ENCODE data around the gene SOCS7. TPM values are rescaled to one million over a fixed set of nuclear protein-coding genes. Genes with fewer than 3 reads are reported as not detected.

Gene SOCS7
- total and polyA plus RNA-seq, 2 experiments from 2014 or later, result 1.3 to 6.8 TPM

DNA sequence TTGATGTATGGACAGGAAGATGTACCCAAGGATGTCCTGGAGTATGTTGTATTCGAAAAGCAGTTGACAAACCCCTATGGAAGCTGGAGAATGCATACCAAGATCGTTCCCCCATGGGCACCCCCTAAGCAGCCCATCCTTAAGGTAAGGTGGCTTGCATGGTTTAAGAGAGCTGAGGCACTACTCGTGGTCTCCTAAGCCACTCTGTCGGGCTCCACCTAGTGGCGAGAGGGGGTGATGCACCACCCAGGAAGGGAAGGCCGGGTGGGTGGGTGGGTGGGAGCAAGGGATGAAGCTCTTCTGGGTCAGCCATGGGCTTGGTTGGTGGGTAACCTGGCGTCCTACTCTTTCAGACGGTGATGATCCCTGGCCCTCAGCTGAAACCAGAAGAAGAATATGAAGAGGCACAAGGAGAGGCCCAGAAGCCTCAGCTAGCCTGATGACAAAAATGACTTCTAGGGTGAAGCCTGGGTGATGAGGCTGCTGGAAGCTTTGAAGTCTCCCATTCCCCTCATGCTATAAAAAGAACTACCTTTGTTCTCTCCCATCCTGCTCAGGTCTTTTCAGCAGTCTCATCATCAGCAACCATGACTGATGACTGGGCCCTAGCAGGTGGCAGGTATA is 29.4 kb upstream of the SOCS7 start:
- Histone ChIP-seq H3F3A (ENCODE audit: insufficient read depth) (no peaks in the 10 kb centered on the region), H3K27me3 (replicated peaks; ENCODE audit: insufficient read depth) (no peaks in the 10 kb centered on the region), H3K79me2 (ENCODE audit: insufficient read depth) (no peaks in the 10 kb centered on the region), H3K36me3 (ENCODE audit: low read depth) (peaks cover 12% of the 10 kb centered on the region; the same call in 1 of the 2 replicates), H3K9ac (no peak overlapping the region), H3K4me2 (ENCODE audit: unreplicated experiment) (no peak overlapping the region), H3K27ac (no peak overlapping the region), H4K20me1 (ENCODE audit: insufficient read depth) (no peaks in the 10 kb centered on the region), H2AFZ (no peak overlapping the region), H3K4me1 (ENCODE audit: insufficient read depth) (no peaks in the 10 kb centered on the region), H3K9me3 (ENCODE audit: low read depth) (no peaks in the 10 kb centered on the region), H3K9me2 (ENCODE audit: insufficient read depth) (no peaks in the 10 kb centered on the region), H3K4me3 (no peak overlapping the region)
- DNase-seq, result peak; percentile 53
- WGBS, 2 experiments (ENCODE audit: low coverage in 1 of 2, low lambda C conversion rate in 2 of 2, missing lambda C conversion rate in 2 of 2), result 9 to 23% methylated on average over 6 to 8 of the region's 8 CpGs
- in situ Hi-C loops (cut with MboI), result no loop called here
- no peak for TF ChIP-seq EZH2 (IDR thresholded peaks at IDR 0.05; ENCODE audit: insufficient read depth, poor library complexity, severe bottlenecking)
- TF ChIP-seq EZH2phosphoT487 (IDR thresholded peaks at IDR 0.05; ENCODE audit: insufficient read depth, low read depth), result no peak

- no peak for DNase-seq
- H3F3A ChIP-seq (ENCODE audit: insufficient read depth), result no peaks in the 10 kb centered on the region
- 97 to 100% methylated on average over 1 of the region's 1 CpG for WGBS, 2 experiments (ENCODE audit: low coverage in 1 of 2, low lambda C conversion rate in 2 of 2, missing lambda C conversion rate in 2 of 2)
- no peak for TF ChIP-seq EZH2 (IDR thresholded peaks at IDR 0.05; ENCODE audit: insufficient read depth, poor library complexity, severe bottlenecking)
- TF ChIP-seq EZH2phosphoT487 (IDR thresholded peaks at IDR 0.05; ENCODE audit: insufficient read depth, low read depth), result no peak
- H4K20me1 ChIP-seq (ENCODE audit: insufficient read depth), result no peaks in the 10 kb centered on the region
- no peaks in the 10 kb centered on the region for H3K9me2 ChIP-seq (ENCODE audit: insufficient read depth)
- peaks cover 12% of the 10 kb centered on the region; the same call in 1 of the 2 replicates for H3K36me3 ChIP-seq (ENCODE audit: low read depth)
- no peaks in the 10 kb centered on the region for H3K9me3 ChIP-seq (ENCODE audit: low read depth)
- no peak overlapping the region for H2AFZ ChIP-seq
- H3K4me1 ChIP-seq (ENCODE audit: insufficient read depth), result no peaks in the 10 kb centered on the region
- no peak overlapping the region for H3K4me3 ChIP-seq
- H3K79me2 ChIP-seq (ENCODE audit: insufficient read depth), result no peaks in the 10 kb centered on the region
- H3K27ac ChIP-seq, result no peak overlapping the region
- in situ Hi-C loops (cut with MboI), result no loop called here
- no peak overlapping the region for H3K4me2 ChIP-seq (ENCODE audit: unreplicated experiment)
- no peaks in the 10 kb centered on the region for H3K27me3 ChIP-seq (replicated peaks; ENCODE audit: insufficient read depth)
- no peak overlapping the region for H3K9ac ChIP-seq
Measured at GRCh38 chr17:38322897-38323296, 28.7 kb upstream of the SOCS7 start.

- Histone ChIP-seq H3K79me2 (ENCODE audit: insufficient read depth) (no peaks in the 10 kb centered on the region), H3F3A (ENCODE audit: insufficient read depth) (no peaks in the 10 kb centered on the region), H3K36me3 (ENCODE audit: low read depth) (peaks cover 11% of the 10 kb centered on the region; the same call in 1 of the 2 replicates), H3K4me3 (no peak overlapping the region), H3K4me1 (ENCODE audit: insufficient read depth) (no peaks in the 10 kb centered on the region), H3K27ac (no peak overlapping the region), H2AFZ (no peak overlapping the region), H3K4me2 (ENCODE audit: unreplicated experiment) (no peak overlapping the region), H4K20me1 (ENCODE audit: insufficient read depth) (no peaks in the 10 kb centered on the region), H3K9ac (no peak overlapping the region), H3K27me3 (replicated peaks; ENCODE audit: insufficient read depth) (no peaks in the 10 kb centered on the region), H3K9me2 (ENCODE audit: insufficient read depth) (no peaks in the 10 kb centered on the region), H3K9me3 (ENCODE audit: low read depth) (no peaks in the 10 kb centered on the region)
- 76 to 84% methylated on average over 3 of the region's 3 CpGs for WGBS, 2 experiments (ENCODE audit: low coverage in 1 of 2, low lambda C conversion rate in 2 of 2, missing lambda C conversion rate in 2 of 2)
- in situ Hi-C loops (cut with MboI), result no loop called here
- no peak for TF ChIP-seq EZH2phosphoT487 (IDR thresholded peaks at IDR 0.05; ENCODE audit: insufficient read depth, low read depth)
- no peak for TF ChIP-seq EZH2 (IDR thresholded peaks at IDR 0.05; ENCODE audit: insufficient read depth, poor library complexity, severe bottlenecking)
- DNase-seq, result no peak
Measured at GRCh38 chr17:38324141-38324697, 27.4 kb upstream of the SOCS7 start.

DNA sequence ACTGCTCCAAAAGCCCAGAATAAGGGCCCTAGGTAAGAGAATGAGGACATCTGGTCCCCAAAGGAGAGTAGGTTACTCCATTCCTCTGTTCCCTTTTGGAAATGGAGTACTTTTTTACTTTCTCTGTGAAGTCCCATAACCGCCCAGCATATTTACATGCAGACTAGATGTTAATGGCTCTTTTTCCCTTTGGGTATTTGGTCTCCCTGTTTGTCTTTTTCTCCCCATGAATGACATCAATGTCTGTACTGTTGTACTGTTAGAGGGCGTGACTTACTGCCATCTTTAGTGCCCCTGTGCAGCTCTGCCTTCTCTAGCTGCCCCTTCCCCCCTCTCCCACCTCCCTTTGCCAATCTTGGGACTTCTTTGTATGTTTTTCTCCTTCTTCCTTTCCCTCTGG is 26.9 kb upstream of the SOCS7 start:
- in situ Hi-C loops (cut with MboI), result no loop called here
- Histone ChIP-seq H3K4me2 (ENCODE audit: unreplicated experiment) (no peak overlapping the region), H3K79me2 (ENCODE audit: insufficient read depth) (no peaks in the 10 kb centered on the region), H3K9me2 (ENCODE audit: insufficient read depth) (no peaks in the 10 kb centered on the region), H3K27me3 (replicated peaks; ENCODE audit: insufficient read depth) (no peaks in the 10 kb centered on the region), H3K36me3 (ENCODE audit: low read depth) (peaks cover 7% of the 10 kb centered on the region; the same call in 1 of the 2 replicates), H2AFZ (no peak overlapping the region), H3K27ac (no peak overlapping the region), H3K9me3 (ENCODE audit: low read depth) (no peaks in the 10 kb centered on the region), H3K9ac (no peak overlapping the region), H3K4me1 (ENCODE audit: insufficient read depth) (no peaks in the 10 kb centered on the region), H4K20me1 (ENCODE audit: insufficient read depth) (no peaks in the 10 kb centered on the region), H3K4me3 (no peak overlapping the region), H3F3A (ENCODE audit: insufficient read depth) (no peaks in the 10 kb centered on the region)
- TF ChIP-seq EZH2phosphoT487 (IDR thresholded peaks at IDR 0.05; ENCODE audit: insufficient read depth, low read depth), result no peak
- no peak for TF ChIP-seq EZH2 (IDR thresholded peaks at IDR 0.05; ENCODE audit: insufficient read depth, poor library complexity, severe bottlenecking)
- no peak for DNase-seq
- 92 to 100% methylated on average over 2 of the region's 2 CpGs for WGBS, 2 experiments (ENCODE audit: low coverage in 1 of 2, low lambda C conversion rate in 2 of 2, missing lambda C conversion rate in 2 of 2)
